Type B pancreatic cell (in vitro differentiated cells): Measurements from ENCODE around the gene TIMM22. TPM values are rescaled to one million over a fixed set of nuclear protein-coding genes. Genes with fewer than 3 reads are reported as not detected.
A peak's percentile ranks its signal among the peaks of the same experiment; 100 is the strongest.

Experiments used
- DNase-seq: peaks from one replicate; pipeline ENCODE4 v3.0.0; 2021; ENCODE audit warnings: mixed read lengths; ENCODE audit not compliant: unreplicated experiment; ENCODE audit errors: extremely low spot score
- H3K27ac Mint-ChIP-seq: 2 replicates; pipeline ENCODE4 v1.8.0; 2021; ENCODE audit warnings: mild to moderate bottlenecking, mixed read lengths
- H3K27me3 Mint-ChIP-seq: 2 replicates; pipeline ENCODE4 v1.8.0; 2021; ENCODE audit warnings: mixed read lengths
- H3K36me3 Mint-ChIP-seq: 2 replicates; pipeline ENCODE4 v1.8.0; 2021; ENCODE audit warnings: mixed read lengths
- H3K4me1 Mint-ChIP-seq: one replicate; pipeline ENCODE4 v1.8.0; 2021; ENCODE audit warnings: mixed read lengths; ENCODE audit not compliant: unreplicated experiment
- H3K4me3 Mint-ChIP-seq: 2 replicates; pipeline ENCODE4 v1.8.0; 2021; ENCODE audit warnings: mild to moderate bottlenecking, mixed read lengths
- H3K9me3 Mint-ChIP-seq: 2 replicates; pipeline ENCODE4 v1.8.0; 2021; ENCODE audit warnings: mixed read lengths
- microRNA-seq: library from miRNA; unstranded; fragments of <30 nt; microRNA quantifications from one replicate; pipeline ENCODE4, GENCODE V29; 2020
- total RNA-seq: library from RNA; stranded (reverse); gene quantifications from 2 replicates; pipeline ENCODE4 v1.2.1, GENCODE V29; 2021; ENCODE audit warnings: low replicate concordance
- TF ChIP-seq, protein P1 (sequence below): fragments of 200-600 bp; sonication (generic); conservative IDR thresholded peaks from 2 replicates; pipeline ENCODE4 v1.5.0; 2021; ENCODE audit warnings: antibody characterized with exemption, mild to moderate bottlenecking

Gene TIMM22
- total RNA-seq, 1 donor from 2014 or later = 20.1 TPM

DNA sequence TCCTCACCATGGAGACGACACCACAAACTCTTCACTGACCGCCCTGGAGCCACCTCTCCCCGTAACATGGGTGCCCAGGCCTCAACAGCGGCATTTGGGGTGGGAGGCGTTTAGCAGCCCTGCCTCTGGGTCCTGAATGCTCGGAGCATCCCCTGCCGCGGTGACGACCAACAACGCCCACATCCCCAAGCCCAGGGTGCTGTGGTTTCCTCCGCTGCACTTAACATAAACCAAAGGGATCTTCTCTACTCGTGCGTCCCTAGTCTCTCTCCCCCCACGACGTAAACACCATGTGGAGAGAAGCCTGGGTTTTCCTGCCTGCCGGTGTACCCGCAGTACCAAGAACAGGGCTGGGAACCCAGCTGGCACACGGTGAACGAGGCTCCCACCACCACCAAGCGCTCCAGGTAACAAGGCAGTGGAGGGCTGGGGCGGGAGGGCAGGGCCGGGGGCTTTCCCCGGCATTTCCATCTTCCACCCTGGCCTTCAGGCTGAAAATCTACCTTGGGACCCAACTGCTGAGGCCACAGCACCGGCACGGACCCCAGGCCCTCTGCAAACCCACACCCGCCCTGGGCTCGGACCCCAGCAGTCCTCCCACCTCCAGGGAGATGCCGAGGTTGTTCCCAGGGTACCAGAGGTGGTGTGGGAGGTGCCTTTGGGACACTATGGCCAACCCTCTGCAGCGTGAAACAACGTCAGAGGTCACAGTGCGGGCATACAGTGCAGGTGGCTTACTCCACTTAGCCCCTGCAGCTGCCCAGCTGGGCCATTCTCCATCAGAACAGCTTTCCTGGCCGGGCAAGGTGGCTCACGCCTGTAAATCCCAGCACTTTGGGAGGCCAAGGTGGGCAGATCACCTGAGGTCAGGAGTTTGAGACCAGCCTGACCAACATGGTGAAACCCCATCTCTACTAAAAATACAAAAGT, 54.3 kb downstream of the TIMM22 start:
- no peak for DNase-seq
- Mint-ChIP-seq H3K4me1 (peaks cover 11% of the 10 kb centered on the region), H3K9me3 (no peaks in the 10 kb centered on the region), H3K27me3 (no peaks in the 10 kb centered on the region), H3K36me3 (no peaks in the 10 kb centered on the region), H3K27ac (peak overlapping the region; percentile 39), H3K4me3 (no peak overlapping the region)
- TF ChIP-seq, protein P1, sequence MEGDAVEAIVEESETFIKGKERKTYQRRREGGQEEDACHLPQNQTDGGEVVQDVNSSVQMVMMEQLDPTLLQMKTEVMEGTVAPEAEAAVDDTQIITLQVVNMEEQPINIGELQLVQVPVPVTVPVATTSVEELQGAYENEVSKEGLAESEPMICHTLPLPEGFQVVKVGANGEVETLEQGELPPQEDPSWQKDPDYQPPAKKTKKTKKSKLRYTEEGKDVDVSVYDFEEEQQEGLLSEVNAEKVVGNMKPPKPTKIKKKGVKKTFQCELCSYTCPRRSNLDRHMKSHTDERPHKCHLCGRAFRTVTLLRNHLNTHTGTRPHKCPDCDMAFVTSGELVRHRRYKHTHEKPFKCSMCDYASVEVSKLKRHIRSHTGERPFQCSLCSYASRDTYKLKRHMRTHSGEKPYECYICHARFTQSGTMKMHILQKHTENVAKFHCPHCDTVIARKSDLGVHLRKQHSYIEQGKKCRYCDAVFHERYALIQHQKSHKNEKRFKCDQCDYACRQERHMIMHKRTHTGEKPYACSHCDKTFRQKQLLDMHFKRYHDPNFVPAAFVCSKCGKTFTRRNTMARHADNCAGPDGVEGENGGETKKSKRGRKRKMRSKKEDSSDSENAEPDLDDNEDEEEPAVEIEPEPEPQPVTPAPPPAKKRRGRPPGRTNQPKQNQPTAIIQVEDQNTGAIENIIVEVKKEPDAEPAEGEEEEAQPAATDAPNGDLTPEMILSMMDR = no peak

Small RNA genes lying within 50 kb of the gene (microRNA-seq; reads per million reads assigned to microRNA genes)
- gene MIR3183 = 1.7 reads per million

Other genes with a start within 250 kb of the TIMM22 start
- gene GEMIN4, start 244.9 kb upstream of the TIMM22 start, total RNA-seq = 26.1 and 34.5 TPM in 2 replicates
- gene GLOD4, start 214.8 kb upstream of the TIMM22 start, total RNA-seq = 83.1 and 99.4 TPM in 2 replicates
- gene MRM3, start 214.8 kb upstream of the TIMM22 start, total RNA-seq = 17.7 and 21.3 TPM in 2 replicates
- 65.1 and 68.0 TPM in 2 replicates for gene NXN, start 17.4 kb upstream of the TIMM22 start, total RNA-seq
- gene ABR, start 182.9 kb downstream of the TIMM22 start, total RNA-seq = 50.7 and 63.6 TPM in 2 replicates